GM12878 (cell line): ENCODE results near the gene GNG3. TPM values are rescaled to one million over a fixed set of nuclear protein-coding genes. Genes with fewer than 3 reads are reported as not detected.

Experiments
- CHD4 ChIP-seq: fragments of 200-600 bp; sonication (generic); IDR thresholded peaks from 2 replicates; pipeline ENCODE4 v1.6.1; 2016; ENCODE audit warnings: mild to moderate bottlenecking
- CREM ChIP-seq: IDR thresholded peaks from 2 replicates; pipeline ENCODE4 v1.6.1; 2014; ENCODE audit warnings: antibody characterized with exemption, low read depth
- ESRRA ChIP-seq: IDR thresholded peaks from 2 replicates; pipeline ENCODE4 v1.6.1; 2012; ENCODE audit warnings: mild to moderate bottlenecking, low read length, improper control_type of control experiment
- FOS ChIP-seq: IDR thresholded peaks from 3 replicates; pipeline ENCODE4 v1.6.1; 2011; ENCODE audit warnings: borderline replicate concordance; ENCODE audit not compliant: insufficient read length; ENCODE audit errors: extremely low read depth
- GATAD2B ChIP-seq: fragments of 450-650 bp; conservative IDR thresholded peaks from 2 replicates; pipeline ENCODE4 v1.6.1; 2017; ENCODE audit warnings: low read depth, mild to moderate bottlenecking, moderate library complexity
- HDAC6 ChIP-seq: fragments of 200-600 bp; sonication (generic); IDR thresholded peaks from one replicate; pipeline ENCODE4 v1.8.0; 2017; ENCODE audit warnings: antibody characterized with exemption; ENCODE audit not compliant: unreplicated experiment
- IRF5 ChIP-seq: fragments of 450-650 bp; IDR thresholded peaks from 2 replicates; pipeline ENCODE4 v1.6.1; 2017; ENCODE audit warnings: borderline replicate concordance
- MAX ChIP-seq: IDR thresholded peaks from 2 replicates; pipeline ENCODE4 v1.6.1; 2012; ENCODE audit warnings: low read depth, low read length, improper control_type of control experiment
- POU2F2 ChIP-seq: IDR thresholded peaks from 3 replicates; pipeline ENCODE4 v1.6.1; 2011; ENCODE audit warnings: low read depth, mild to moderate bottlenecking, low read length, borderline replicate concordance
- RBBP5 ChIP-seq: fragments of 200-600 bp; sonication (generic); conservative IDR thresholded peaks from 2 replicates; pipeline ENCODE4 v1.6.1; 2016
- RELA ChIP-seq: fragments of 450-650 bp; IDR thresholded peaks from 2 replicates; pipeline ENCODE4 v1.8.0; 2014; ENCODE audit warnings: borderline replicate concordance; ENCODE audit not compliant: partially characterized antibody
- TAF1 ChIP-seq: IDR thresholded peaks from 2 replicates; pipeline ENCODE4 v1.6.1; 2011; ENCODE audit warnings: mild to moderate bottlenecking, low read depth, low read length, borderline replicate concordance
- TCF3 ChIP-seq: IDR thresholded peaks from 2 replicates; pipeline ENCODE4 v1.6.1; 2012; ENCODE audit warnings: low read depth, mild to moderate bottlenecking, low read length, borderline replicate concordance; ENCODE audit not compliant: insufficient read depth
- polyA plus RNA-seq, 11 experiments: library from polyadenylated mRNA; depleted of rRNA in 4 of 11; unstranded in 6 of 11; stranded (reverse) in 5 of 11; fragments of >200 nt; fragmentation: Nextera tagmentation in 4 of 11; fragmentation: Illumina TruSeq in 1 of 11; extraction: Ambion mirVana in 4 of 11; extraction: Trizol in 1 of 11; gene quantifications; 1 replicate in 1 of 11; 2 replicates in 10 of 11; pipeline versions ENCODE4 v1.2.1 to v1.2.3, GENCODE V29; 2011 to 2016; ENCODE audit warnings: inconsistent platforms in 2 of 11, missing spikeins in 2 of 11, low read depth in 1 of 11
- total RNA-seq, 4 experiments: library from RNA; depleted of rRNA in 3 of 4; stranded (reverse); fragments of >200 nt in 3 of 4; fragmentation: Illumina TruSeq in 1 of 4; extraction: Trizol in 1 of 4; gene quantifications; 2 replicates each; pipeline versions ENCODE4 v1.2.1 to v1.2.3, GENCODE V29; 2013 to 2021
- TF ChIP-seq, protein P1 (sequence below): fragments of 450-650 bp; IDR thresholded peaks from 2 replicates; pipeline ENCODE4 v1.6.1; 2016; ENCODE audit warnings: mild to moderate bottlenecking
- TF ChIP-seq, protein P2 (sequence below): fragments of 450-650 bp; IDR thresholded peaks from 2 replicates; pipeline ENCODE4 v1.6.1; 2017; ENCODE audit warnings: mild to moderate bottlenecking, moderate library complexity
- TF ChIP-seq, protein P3 (sequence below): fragments of 450-650 bp; conservative IDR thresholded peaks from 2 replicates; pipeline ENCODE4 v1.6.1; 2017; ENCODE audit warnings: mild to moderate bottlenecking, moderate library complexity
- TF ChIP-seq, protein P4 (sequence below): IDR thresholded peaks from 2 replicates; pipeline ENCODE4 v1.6.1; 2011; ENCODE audit warnings: mild to moderate bottlenecking, low read depth, low read length, moderate library complexity; ENCODE audit not compliant: insufficient replicate concordance

The GNG3 gene
- total and polyA plus RNA-seq, 10 of the 15 experiments (the other 5 are each of a cell fraction or from before 2014, with no cell fraction given): 0.27 to 0.83 (median 0.57) TPM; not detected in 5

GRCh38 chr11:62665075-62665598, 42.3 kb upstream of the GNG3 start, which contains the start of the genes C11orf98 and CSKMT (continued):
- TF ChIP-seq, protein P1, sequence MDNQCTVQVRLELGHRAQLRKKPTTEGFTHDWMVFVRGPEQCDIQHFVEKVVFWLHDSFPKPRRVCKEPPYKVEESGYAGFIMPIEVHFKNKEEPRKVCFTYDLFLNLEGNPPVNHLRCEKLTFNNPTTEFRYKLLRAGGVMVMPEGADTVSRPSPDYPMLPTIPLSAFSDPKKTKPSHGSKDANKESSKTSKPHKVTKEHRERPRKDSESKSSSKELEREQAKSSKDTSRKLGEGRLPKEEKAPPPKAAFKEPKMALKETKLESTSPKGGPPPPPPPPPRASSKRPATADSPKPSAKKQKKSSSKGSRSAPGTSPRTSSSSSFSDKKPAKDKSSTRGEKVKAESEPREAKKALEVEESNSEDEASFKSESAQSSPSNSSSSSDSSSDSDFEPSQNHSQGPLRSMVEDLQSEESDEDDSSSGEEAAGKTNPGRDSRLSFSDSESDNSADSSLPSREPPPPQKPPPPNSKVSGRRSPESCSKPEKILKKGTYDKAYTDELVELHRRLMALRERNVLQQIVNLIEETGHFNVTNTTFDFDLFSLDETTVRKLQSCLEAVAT: peak; percentile 89
- TF ChIP-seq RELA: peak; percentile 35
- TF ChIP-seq TCF3: peak; percentile 95
- TF ChIP-seq CREM: peak; percentile 48
- TF ChIP-seq FOS: no peak
- TF ChIP-seq, protein P2, sequence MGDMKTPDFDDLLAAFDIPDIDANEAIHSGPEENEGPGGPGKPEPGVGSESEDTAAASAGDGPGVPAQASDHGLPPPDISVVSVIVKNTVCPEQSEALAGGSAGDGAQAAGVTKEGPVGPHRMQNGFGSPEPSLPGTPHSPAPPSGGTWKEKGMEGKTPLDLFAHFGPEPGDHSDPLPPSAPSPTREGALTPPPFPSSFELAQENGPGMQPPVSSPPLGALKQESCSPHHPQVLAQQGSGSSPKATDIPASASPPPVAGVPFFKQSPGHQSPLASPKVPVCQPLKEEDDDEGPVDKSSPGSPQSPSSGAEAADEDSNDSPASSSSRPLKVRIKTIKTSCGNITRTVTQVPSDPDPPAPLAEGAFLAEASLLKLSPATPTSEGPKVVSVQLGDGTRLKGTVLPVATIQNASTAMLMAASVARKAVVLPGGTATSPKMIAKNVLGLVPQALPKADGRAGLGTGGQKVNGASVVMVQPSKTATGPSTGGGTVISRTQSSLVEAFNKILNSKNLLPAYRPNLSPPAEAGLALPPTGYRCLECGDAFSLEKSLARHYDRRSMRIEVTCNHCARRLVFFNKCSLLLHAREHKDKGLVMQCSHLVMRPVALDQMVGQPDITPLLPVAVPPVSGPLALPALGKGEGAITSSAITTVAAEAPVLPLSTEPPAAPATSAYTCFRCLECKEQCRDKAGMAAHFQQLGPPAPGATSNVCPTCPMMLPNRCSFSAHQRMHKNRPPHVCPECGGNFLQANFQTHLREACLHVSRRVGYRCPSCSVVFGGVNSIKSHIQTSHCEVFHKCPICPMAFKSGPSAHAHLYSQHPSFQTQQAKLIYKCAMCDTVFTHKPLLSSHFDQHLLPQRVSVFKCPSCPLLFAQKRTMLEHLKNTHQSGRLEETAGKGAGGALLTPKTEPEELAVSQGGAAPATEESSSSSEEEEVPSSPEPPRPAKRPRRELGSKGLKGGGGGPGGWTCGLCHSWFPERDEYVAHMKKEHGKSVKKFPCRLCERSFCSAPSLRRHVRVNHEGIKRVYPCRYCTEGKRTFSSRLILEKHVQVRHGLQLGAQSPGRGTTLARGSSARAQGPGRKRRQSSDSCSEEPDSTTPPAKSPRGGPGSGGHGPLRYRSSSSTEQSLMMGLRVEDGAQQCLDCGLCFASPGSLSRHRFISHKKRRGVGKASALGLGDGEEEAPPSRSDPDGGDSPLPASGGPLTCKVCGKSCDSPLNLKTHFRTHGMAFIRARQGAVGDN: peak; percentile 92
- no peak for TF ChIP-seq MAX
- TF ChIP-seq HDAC6: peak; percentile 97
- no peak for TF ChIP-seq CHD4
- no peak for TF ChIP-seq IRF5
- no peak; the same call in 1 of the 2 replicates for TF ChIP-seq ESRRA
- peak; percentile 61; the same call in 1 of the 2 replicates for TF ChIP-seq GATAD2B
- TF ChIP-seq TAF1: peak; percentile 96
- TF ChIP-seq, protein P3, sequence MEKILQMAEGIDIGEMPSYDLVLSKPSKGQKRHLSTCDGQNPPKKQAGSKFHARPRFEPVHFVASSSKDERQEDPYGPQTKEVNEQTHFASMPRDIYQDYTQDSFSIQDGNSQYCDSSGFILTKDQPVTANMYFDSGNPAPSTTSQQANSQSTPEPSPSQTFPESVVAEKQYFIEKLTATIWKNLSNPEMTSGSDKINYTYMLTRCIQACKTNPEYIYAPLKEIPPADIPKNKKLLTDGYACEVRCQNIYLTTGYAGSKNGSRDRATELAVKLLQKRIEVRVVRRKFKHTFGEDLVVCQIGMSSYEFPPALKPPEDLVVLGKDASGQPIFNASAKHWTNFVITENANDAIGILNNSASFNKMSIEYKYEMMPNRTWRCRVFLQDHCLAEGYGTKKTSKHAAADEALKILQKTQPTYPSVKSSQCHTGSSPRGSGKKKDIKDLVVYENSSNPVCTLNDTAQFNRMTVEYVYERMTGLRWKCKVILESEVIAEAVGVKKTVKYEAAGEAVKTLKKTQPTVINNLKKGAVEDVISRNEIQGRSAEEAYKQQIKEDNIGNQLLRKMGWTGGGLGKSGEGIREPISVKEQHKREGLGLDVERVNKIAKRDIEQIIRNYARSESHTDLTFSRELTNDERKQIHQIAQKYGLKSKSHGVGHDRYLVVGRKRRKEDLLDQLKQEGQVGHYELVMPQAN: no peak; the same call in none of the 2 replicates
- TF ChIP-seq, protein P4, sequence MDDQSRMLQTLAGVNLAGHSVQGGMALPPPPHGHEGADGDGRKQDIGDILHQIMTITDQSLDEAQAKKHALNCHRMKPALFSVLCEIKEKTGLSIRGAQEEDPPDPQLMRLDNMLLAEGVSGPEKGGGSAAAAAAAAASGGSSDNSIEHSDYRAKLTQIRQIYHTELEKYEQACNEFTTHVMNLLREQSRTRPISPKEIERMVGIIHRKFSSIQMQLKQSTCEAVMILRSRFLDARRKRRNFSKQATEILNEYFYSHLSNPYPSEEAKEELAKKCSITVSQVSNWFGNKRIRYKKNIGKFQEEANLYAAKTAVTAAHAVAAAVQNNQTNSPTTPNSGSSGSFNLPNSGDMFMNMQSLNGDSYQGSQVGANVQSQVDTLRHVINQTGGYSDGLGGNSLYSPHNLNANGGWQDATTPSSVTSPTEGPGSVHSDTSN: peak; percentile 63
- no peak for TF ChIP-seq RBBP5
- peak; percentile 98 for TF ChIP-seq POU2F2
